BJ (cell line): ENCODE data around the gene PAIP2. TPM values are rescaled to one million over a fixed set of nuclear protein-coding genes. Genes with fewer than 3 reads are reported as not detected.
"Not testable (repeated sequence)": the region's sequence is repeated elsewhere in the genome, so short reads cannot be mapped to it uniquely, and the experiment has no call there.

Experiments
- CTCF ChIA-PET: fragments of 350-600 bp; formaldehyde crosslinking; extraction: SDS; loops from one replicate; lab custom pipeline; 2021; ENCODE audit warnings: antibody characterized with exemption, inconsistent platforms; lab: Yijun Ruan, JAX
- POLR2A ChIA-PET: fragments of 300-600 bp; sonication (Branson Sonifier 250); formaldehyde crosslinking; extraction: SDS; loops from one replicate; lab custom pipeline; 2021; ENCODE audit warnings: antibody characterized with exemption; lab: Charles Lee
- DNase-seq: peaks from one replicate; pipeline ENCODE4 v3.0.0-alpha.2; 2011; ENCODE audit warnings: low read depth
- H3K27me3 ChIP-seq: 2 replicates; pipeline ENCODE4 v1.6.0; 2011; ENCODE audit warnings: low read length; ENCODE audit not compliant: control insufficient read depth, insufficient read depth
- H3K36me3 ChIP-seq: 2 replicates; pipeline ENCODE4 v1.5.1; 2011; ENCODE audit warnings: low read length; ENCODE audit not compliant: control insufficient read depth, insufficient read depth
- H3K4me3 ChIP-seq: 2 replicates; pipeline ENCODE4 v1.5.1; 2011; ENCODE audit warnings: low read depth, mild to moderate bottlenecking, control low read depth, low read length
- CTCF ChIP-seq: IDR thresholded peaks from 2 replicates; pipeline ENCODE4 v1.5.1; 2011; ENCODE audit warnings: low read depth, mild to moderate bottlenecking, control low read depth, inconsistent platforms, low read length, moderate library complexity; ENCODE audit not compliant: insufficient read depth
- polyA plus RNA-seq: library from polyadenylated mRNA; depleted of rRNA; stranded (reverse); fragments of >200 nt; gene quantifications from 2 replicates; pipeline ENCODE4 v1.2.3, GENCODE V29; 2011

Gene PAIP2
- polyA plus RNA-seq, 1 experiment: 35.4 TPM

- POLR2A ChIA-PET: no interaction called here
- Histone ChIP-seq H3K4me3 (no peak overlapping the region), H3K36me3 (no peaks in the 10 kb centered on the region), H3K27me3 (no peaks in the 10 kb centered on the region)
- no peak for TF ChIP-seq CTCF
- no peak for DNase-seq
- CTCF ChIA-PET: interaction anchor here (3.2 kb wide), 1 partner anchor 10 kb away, joined by 12 read pairs; no protein-coding TSS in a partner anchor
Measured at GRCh38 chr5:139306628-139307379, 34.9 kb upstream of the PAIP2 start.

DNA sequence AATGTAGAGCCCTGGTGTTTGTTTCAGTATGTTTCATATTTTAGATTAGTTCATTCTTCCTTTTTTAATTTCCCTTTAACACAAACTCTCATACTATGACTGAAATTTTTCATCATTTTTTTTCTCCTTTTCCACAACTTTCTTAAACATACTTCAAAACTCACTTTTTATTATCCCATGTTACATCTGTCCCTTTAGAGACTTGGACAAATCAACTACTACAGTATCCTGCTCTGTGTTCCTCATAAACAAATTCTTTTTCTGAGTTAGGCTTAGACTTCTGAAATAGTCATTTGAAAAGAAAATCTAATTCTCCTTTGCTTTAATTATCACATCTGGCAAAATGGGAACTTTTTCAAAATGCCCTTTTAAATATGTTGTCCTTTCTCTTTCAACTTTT, 32.9 kb upstream of the PAIP2 start:
- no peak overlapping the region for H3K4me3 ChIP-seq
- no peak for DNase-seq
- no peaks in the 10 kb centered on the region for H3K36me3 ChIP-seq
- no peak for TF ChIP-seq CTCF
- CTCF ChIA-PET: no interaction called here
- POLR2A ChIA-PET: no interaction called here
- no peaks in the 10 kb centered on the region for H3K27me3 ChIP-seq

DNA sequence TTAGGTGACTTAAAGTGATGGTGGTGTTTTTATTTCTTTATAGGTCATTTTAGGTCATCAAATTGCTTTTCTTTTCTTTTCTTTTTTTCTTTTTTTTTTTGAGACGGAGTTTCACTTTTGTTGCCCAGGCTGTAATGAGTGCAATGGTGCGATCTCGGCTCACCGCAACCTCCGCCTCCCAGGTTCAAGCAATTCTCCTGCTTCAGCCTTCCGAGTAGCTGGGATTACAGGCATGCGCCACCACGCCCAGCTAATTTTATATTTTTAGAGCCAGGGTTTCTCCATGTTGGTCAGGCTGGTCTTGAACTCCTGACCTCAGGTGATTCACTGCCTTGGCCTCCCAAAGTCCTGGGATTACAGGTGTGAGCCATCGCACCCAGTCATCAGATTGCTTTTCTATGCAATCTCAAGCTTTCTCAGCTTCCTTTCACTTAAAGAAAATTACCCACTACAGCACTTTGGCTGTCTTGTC, 30.9 kb upstream of the PAIP2 start:
- H3K4me3 ChIP-seq, H3K27me3 ChIP-seq, CTCF ChIA-PET, DNase-seq, POLR2A ChIA-PET, H3K36me3 ChIP-seq: not testable (repeated sequence)

DNA sequence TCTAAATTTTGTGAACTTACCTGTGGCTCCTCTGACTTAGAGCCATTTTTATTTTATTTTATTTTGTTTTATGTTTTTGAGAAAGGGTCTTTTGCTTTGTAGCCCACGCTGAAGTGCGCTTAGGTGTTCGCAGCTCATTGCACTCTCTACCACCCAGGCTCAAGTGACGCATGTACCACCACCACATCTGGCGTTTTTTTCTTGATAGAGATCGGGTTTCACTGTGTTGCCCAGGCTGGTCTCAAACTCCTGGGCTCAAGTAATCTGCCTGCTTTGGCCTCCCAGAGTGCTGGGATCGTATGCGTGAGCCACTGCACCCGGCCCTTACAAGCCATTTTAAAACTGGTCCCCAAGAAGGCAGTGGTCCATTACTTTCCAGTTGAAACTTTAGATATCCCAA, 29.6 kb upstream of the PAIP2 start:
- DNase-seq: no peak
- TF ChIP-seq CTCF: no peak
- Histone ChIP-seq H3K36me3 (peaks cover 4% of the 10 kb centered on the region; the same call in 1 of the 2 replicates), H3K27me3 (no peaks in the 10 kb centered on the region), H3K4me3 (no peak overlapping the region)
- CTCF ChIA-PET: interaction anchor here (0.7 to 1.0 kb wide), 2 partner anchors 11 to 24 kb away, joined by 3 read pairs; no protein-coding TSS in a partner anchor
- POLR2A ChIA-PET: interaction anchor here (1.1 kb wide), 1 partner anchor 8 kb away, joined by 3 read pairs; no protein-coding TSS in a partner anchor

DNA sequence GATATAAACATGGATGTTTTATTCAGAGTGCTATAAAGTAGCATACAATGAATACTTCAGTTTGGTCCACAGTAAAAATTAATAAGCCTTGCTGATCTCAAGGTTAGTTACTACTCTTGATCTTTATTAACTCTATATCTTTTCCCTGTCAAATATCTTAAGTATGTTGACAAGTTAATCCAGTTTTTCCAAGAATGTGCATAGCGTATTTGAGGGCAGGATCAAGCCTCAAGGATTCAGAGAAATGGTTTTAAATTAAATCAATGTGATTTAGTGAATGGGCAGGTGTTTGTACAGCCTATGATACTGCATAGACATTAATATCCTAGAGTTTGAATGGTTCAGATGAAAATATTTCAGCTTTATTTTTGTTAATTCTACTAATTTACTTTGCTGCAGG, 27.4 kb upstream of the PAIP2 start:
- ChIA-PET POLR2A (no interaction called here), CTCF (no interaction called here)
- no peak for TF ChIP-seq CTCF
- Histone ChIP-seq H3K27me3 (no peaks in the 10 kb centered on the region), H3K36me3 (peaks cover 7% of the 10 kb centered on the region; the same call in 1 of the 2 replicates), H3K4me3 (no peak overlapping the region)
- no peak for DNase-seq
